GM23338 (cell line): Measurements from ENCODE around the gene RPTOR. TPM values are rescaled to one million over a fixed set of nuclear protein-coding genes. Genes with fewer than 3 reads are reported as not detected.

ENCODE experiments used
- ATAC-seq: fragments of 200-7000 bp; cut with Tn5 transposase; 3 replicates; pipeline ENCODE4 v1.9.1; 2020
- DNase-seq: peaks from one replicate; pipeline ENCODE4 v3.0.0-alpha.2; 2015; ENCODE audit warnings: low spot score
- H2AFZ ChIP-seq: fragments of 200-600 bp; sonication (generic); 2 replicates; pipeline ENCODE4 v1.8.0; 2016; ENCODE audit warnings: antibody characterized with exemption, mild to moderate bottlenecking, moderate library complexity
- H3F3A ChIP-seq: fragments of 200-600 bp; sonication (generic); replicated peaks from 2 replicates; pipeline ENCODE4 v1.8.0; 2017; ENCODE audit warnings: antibody characterized with exemption, mixed run types, low read depth
- H3K27ac ChIP-seq: fragments of 200-600 bp; sonication (generic); 2 replicates; pipeline ENCODE4 v1.6.1; 2016; ENCODE audit warnings: low read depth
- H3K27me3 ChIP-seq: fragments of 200-600 bp; sonication (generic); 2 replicates; pipeline ENCODE4 v1.8.0; 2016; ENCODE audit warnings: mild to moderate bottlenecking, mixed run types, moderate library complexity; ENCODE audit not compliant: insufficient read depth
- H3K36me3 ChIP-seq: fragments of 200-600 bp; sonication (generic); 2 replicates; pipeline ENCODE4 v1.8.0; 2016; ENCODE audit warnings: mild to moderate bottlenecking; ENCODE audit not compliant: insufficient read depth
- H3K4me1 ChIP-seq: fragments of 200-600 bp; sonication (generic); 2 replicates; pipeline ENCODE4 v1.8.0; 2016; ENCODE audit warnings: mild to moderate bottlenecking, moderate library complexity; ENCODE audit not compliant: insufficient read depth
- H3K4me2 ChIP-seq: fragments of 200-600 bp; sonication (generic); 2 replicates; pipeline ENCODE4 v1.7.1; 2017; ENCODE audit warnings: mixed run types
- H3K4me3 ChIP-seq: fragments of 200-600 bp; sonication (generic); 2 replicates; pipeline ENCODE4 v1.6.1; 2016; ENCODE audit warnings: mixed run types
- H3K79me2 ChIP-seq: fragments of 200-600 bp; sonication (generic); replicated peaks from 2 replicates; pipeline ENCODE4 v1.8.0; 2017; ENCODE audit warnings: mild to moderate bottlenecking; ENCODE audit not compliant: insufficient read depth
- H3K9me2 ChIP-seq: fragments of 200-600 bp; sonication (generic); 2 replicates; pipeline ENCODE4 v1.8.0; 2017; ENCODE audit not compliant: insufficient read depth
- H4K20me1 ChIP-seq: fragments of 200-600 bp; sonication (generic); replicated peaks from 2 replicates; pipeline ENCODE4 v1.8.0; 2017; ENCODE audit warnings: mild to moderate bottlenecking; ENCODE audit not compliant: insufficient read depth
- H3K27ac Mint-ChIP-seq: 2 replicates; pipeline ENCODE4 v1.8.0; 2020; ENCODE audit warnings: inconsistent platforms, mild to moderate bottlenecking, moderate library complexity, mixed read lengths
- H3K27me3 Mint-ChIP-seq: 3 replicates; pipeline ENCODE4 v1.8.0; 2022; ENCODE audit warnings: low read depth, mild to moderate bottlenecking, moderate library complexity, mixed read lengths, inconsistent platforms; ENCODE audit not compliant: insufficient read depth, poor library complexity
- H3K36me3 Mint-ChIP-seq: 3 replicates; pipeline ENCODE4 v1.8.0; 2021; ENCODE audit warnings: low read depth, mild to moderate bottlenecking, inconsistent platforms, moderate library complexity, mixed read lengths
- H3K4me1 Mint-ChIP-seq: 3 replicates; pipeline ENCODE4 v1.8.0; 2020; ENCODE audit warnings: mild to moderate bottlenecking, inconsistent platforms, mixed read lengths
- H3K4me3 Mint-ChIP-seq: 3 replicates; pipeline ENCODE4 v1.8.0; 2021; ENCODE audit warnings: moderate library complexity, mild to moderate bottlenecking, inconsistent platforms, mixed read lengths
- H3K9me3 Mint-ChIP-seq: 3 replicates; pipeline ENCODE4 v1.8.0; 2020; ENCODE audit warnings: moderate library complexity, mild to moderate bottlenecking, inconsistent platforms, mixed read lengths
- CREB1 ChIP-seq: fragments of 250-450 bp; sonication (Bioruptor Pico); IDR thresholded peaks from 2 replicates; pipeline ENCODE4 v1.5.0; 2020; ENCODE audit warnings: low read depth, mild to moderate bottlenecking, moderate library complexity
- EZH2phosphoT487 ChIP-seq: fragments of 200-600 bp; sonication (generic); IDR thresholded peaks from one replicate; pipeline ENCODE4 v1.8.1; 2018; ENCODE audit warnings: antibody characterized with exemption; ENCODE audit not compliant: unreplicated experiment
- JUNB ChIP-seq: IDR thresholded peaks from one replicate; pipeline ENCODE4 v1.6.1; 2016; ENCODE audit warnings: antibody characterized with exemption; ENCODE audit not compliant: unreplicated experiment
- NANOG ChIP-seq: IDR thresholded peaks from 2 replicates; pipeline ENCODE4 v1.6.1; 2016; ENCODE audit warnings: antibody characterized with exemption, borderline replicate concordance
- POLR2AphosphoS5 ChIP-seq: IDR thresholded peaks from 2 replicates; pipeline ENCODE4 v1.6.1; 2016; ENCODE audit warnings: antibody characterized with exemption, low read depth
- STAT1 ChIP-seq: IDR thresholded peaks from one replicate; pipeline ENCODE4 v1.6.1; 2016; ENCODE audit warnings: antibody characterized with exemption; ENCODE audit not compliant: unreplicated experiment
- ZNF331 ChIP-seq: fragments of 250-450 bp; sonication (Bioruptor Pico); IDR thresholded peaks from 2 replicates; pipeline ENCODE4 v1.5.0; 2020; ENCODE audit warnings: low read depth, mild to moderate bottlenecking, moderate library complexity
- ZNF462 ChIP-seq: fragments of 250-450 bp; sonication (Bioruptor Pico); IDR thresholded peaks from 2 replicates; pipeline ENCODE4 v1.5.0; 2020; ENCODE audit warnings: mild to moderate bottlenecking, moderate library complexity
- polyA plus RNA-seq: library from polyadenylated mRNA; unstranded; fragments of >200 nt; fragmentation: Nextera tagmentation; extraction: Ambion mirVana; gene quantifications from 2 replicates; pipeline ENCODE4 v1.2.1, GENCODE V29; 2016
- total RNA-seq: library from RNA; depleted of rRNA; stranded (reverse); fragments of >200 nt; shearing (Covaris generic); gene quantifications from 2 replicates; pipeline ENCODE4 v1.2.3, GENCODE V29; 2014

RPTOR gene
- total and polyA plus RNA-seq, 2 experiments from 2014 or later: 9.5 to 38.0 TPM

- TF ChIP-seq ZNF331 (no peak), CREB1 (CRISPR knock-in tag) (no peak), EZH2phosphoT487 (no peak), POLR2AphosphoS5 (no peak)
Observed at GRCh38 chr17:80855948-80856862, 311.6 kb downstream of the RPTOR start (continued).

- Histone ChIP-seq H3K4me2 (no peak overlapping the region), H3K9me2 (no peaks in the 10 kb centered on the region), H3F3A (no peaks in the 10 kb centered on the region), H3K4me1 (peaks cover 8% of the 10 kb centered on the region), H4K20me1 (no peaks in the 10 kb centered on the region), H3K4me3 (no peak overlapping the region), H3K27ac (no peak overlapping the region), H3K36me3 (no peaks in the 10 kb centered on the region), H3K79me2 (no peaks in the 10 kb centered on the region), H3K27me3 (no peaks in the 10 kb centered on the region), H2AFZ (no peak overlapping the region)
- H3K27ac Mint-ChIP-seq: no peak overlapping the region
- TF ChIP-seq ZNF462: no peak
- no peak for TF ChIP-seq EZH2phosphoT487
- TF ChIP-seq CREB1 (CRISPR knock-in tag): no peak
- TF ChIP-seq JUNB: no peak
- TF ChIP-seq ZNF331: no peak
- TF ChIP-seq STAT1: no peak
- no peak for TF ChIP-seq NANOG
- peaks cover 25% of the 10 kb centered on the region for H3K27me3 Mint-ChIP-seq
- H3K9me3 Mint-ChIP-seq: no peaks in the 10 kb centered on the region
- H3K4me3 Mint-ChIP-seq: no peak overlapping the region
- ATAC-seq (no peak), DNase-seq (no peak)
- H3K36me3 Mint-ChIP-seq: no peaks in the 10 kb centered on the region; the same call in 1 of the 3 replicates
- H3K4me1 Mint-ChIP-seq: peaks cover 48% of the 10 kb centered on the region
Observed at GRCh38 chr17:80856863-80857755, 312.5 kb downstream of the RPTOR start.
